BE2C (cell line): Measurements from ENCODE around the gene SUMO1.

Experiments used
- DNase-seq: peaks from one replicate; pipeline ENCODE4 v3.0.0-alpha.2; 2020
- H3K27me3 ChIP-seq: fragments of 250-450 bp; sonication (Bioruptor Pico); 2 replicates; pipeline ENCODE4 v1.5.1; 2020; ENCODE audit warnings: mild to moderate bottlenecking
- H3K36me3 ChIP-seq: fragments of 250-450 bp; sonication (Bioruptor Pico); 2 replicates; pipeline ENCODE4 v1.5.1; 2020; ENCODE audit warnings: mild to moderate bottlenecking
- H3K4me1 ChIP-seq: fragments of 250-450 bp; sonication (Bioruptor Pico); 2 replicates; pipeline ENCODE4 v1.5.1; 2020
- H3K4me3 ChIP-seq: 2 replicates; pipeline ENCODE4 v1.5.1; 2011; ENCODE audit warnings: low read depth, low read length
- H3K9me3 ChIP-seq: fragments of 250-450 bp; sonication (Bioruptor Pico); 2 replicates; pipeline ENCODE4 v1.5.1; 2020
- CTCF ChIP-seq: IDR thresholded peaks from 2 replicates; pipeline ENCODE4 v1.5.1; 2012; ENCODE audit warnings: mild to moderate bottlenecking, low read depth, low read length

The SUMO1 gene

GRCh38 chr2:202193305-202193704, 45.1 kb downstream of the SUMO1 start:
- no peak for TF ChIP-seq CTCF
- no peak for DNase-seq
- H3K36me3 ChIP-seq, result no peaks in the 10 kb centered on the region
- H3K27me3 ChIP-seq, result no peaks in the 10 kb centered on the region
- H3K9me3 ChIP-seq, result no peaks in the 10 kb centered on the region
- no peaks in the 10 kb centered on the region for H3K4me1 ChIP-seq
- H3K4me3 ChIP-seq, result no peak overlapping the region

- no peak for DNase-seq
- no peak for TF ChIP-seq CTCF
- no peaks in the 10 kb centered on the region for H3K27me3 ChIP-seq
- no peaks in the 10 kb centered on the region for H3K4me1 ChIP-seq
- H3K4me3 ChIP-seq, result no peak overlapping the region
- H3K36me3 ChIP-seq, result no peaks in the 10 kb centered on the region
- H3K9me3 ChIP-seq, result no peaks in the 10 kb centered on the region
These were observed 50.8 kb downstream of the SUMO1 start for GRCh38 chr2:202187570-202187969.

- H3K36me3 ChIP-seq, result no peaks in the 10 kb centered on the region
- no peak overlapping the region for H3K4me3 ChIP-seq
- no peaks in the 10 kb centered on the region for H3K4me1 ChIP-seq
- DNase-seq, result no peak
- H3K9me3 ChIP-seq, result no peaks in the 10 kb centered on the region
- H3K27me3 ChIP-seq, result no peaks in the 10 kb centered on the region
- TF ChIP-seq CTCF, result no peak
These were observed 51.7 kb downstream of the SUMO1 start for GRCh38 chr2:202186641-202187202.

GRCh38 chr2:202185156-202185555, 53.2 kb downstream of the SUMO1 start:
- Histone ChIP-seq H3K9me3 (no peaks in the 10 kb centered on the region), H3K4me3 (no peak overlapping the region), H3K36me3 (no peaks in the 10 kb centered on the region), H3K4me1 (no peaks in the 10 kb centered on the region), H3K27me3 (no peaks in the 10 kb centered on the region)
- DNase-seq, result no peak
- TF ChIP-seq CTCF, result no peak

- no peak for DNase-seq
- Histone ChIP-seq H3K27me3 (no peaks in the 10 kb centered on the region), H3K36me3 (no peaks in the 10 kb centered on the region), H3K9me3 (no peaks in the 10 kb centered on the region), H3K4me1 (no peaks in the 10 kb centered on the region), H3K4me3 (no peak overlapping the region)
- TF ChIP-seq CTCF, result no peak
These were observed 53.8 kb downstream of the SUMO1 start for GRCh38 chr2:202184557-202184956.

GRCh38 chr2:202178346-202178958, 59.9 kb downstream of the SUMO1 start:
- peak; percentile 96 for TF ChIP-seq CTCF
- no peaks in the 10 kb centered on the region for H3K9me3 ChIP-seq
- H3K4me3 ChIP-seq, result no peak overlapping the region
- no peaks in the 10 kb centered on the region; the same call in 1 of the 2 replicates for H3K4me1 ChIP-seq
- H3K36me3 ChIP-seq, result no peaks in the 10 kb centered on the region
- peak; percentile 61 for DNase-seq
- H3K27me3 ChIP-seq, result no peaks in the 10 kb centered on the region
